DMS114 treated with DMSO at 0.1 percent for 48 hours (cell line): ENCODE data around the gene BCAN.

Source experiments
- DNase-seq: peaks from one replicate; lab custom pipeline; 2025; ENCODE audit not compliant: unreplicated experiment; lab: John Stamatoyannopoulos, UW

Gene BCAN

DNA sequence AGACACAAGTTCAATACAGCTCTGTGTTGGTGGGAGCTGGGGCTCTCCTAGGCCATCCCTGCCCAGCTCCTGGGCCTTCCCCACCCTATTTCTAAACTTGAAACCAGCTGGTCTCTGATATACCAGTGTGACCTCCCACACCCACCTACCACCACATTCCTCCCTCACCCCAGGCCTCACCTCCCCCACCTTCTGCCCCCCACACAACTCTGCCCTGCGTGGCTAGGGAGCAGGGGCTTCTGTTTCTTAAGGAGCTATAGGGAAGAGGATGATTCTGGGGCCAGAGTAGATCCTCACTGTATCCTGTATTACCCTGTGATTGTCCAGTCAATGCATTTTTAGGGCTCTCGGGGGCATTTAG, 18.8 kb downstream of the BCAN start:
- DNase-seq, result no peak

GRCh38 chr1:156662005-156662799, 20.3 kb downstream of the BCAN start:
- no peak for DNase-seq

DNA sequence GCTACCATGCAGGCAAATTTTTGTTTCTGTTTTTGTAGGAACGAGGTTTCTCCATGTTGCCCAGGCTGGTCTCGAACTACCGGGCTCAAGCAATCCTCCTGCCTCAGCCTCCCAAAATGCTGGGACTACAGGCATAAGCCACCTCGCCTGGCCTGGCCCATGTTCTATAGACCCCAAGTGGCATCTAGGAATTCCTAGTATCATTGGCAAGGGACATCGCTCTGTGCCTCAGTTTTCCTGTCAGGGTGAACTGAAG, 20.8 kb downstream of the BCAN start:
- no peak for DNase-seq

GRCh38 chr1:156663178-156663577, 21.3 kb downstream of the BCAN start:
- DNase-seq, result no peak

DNA sequence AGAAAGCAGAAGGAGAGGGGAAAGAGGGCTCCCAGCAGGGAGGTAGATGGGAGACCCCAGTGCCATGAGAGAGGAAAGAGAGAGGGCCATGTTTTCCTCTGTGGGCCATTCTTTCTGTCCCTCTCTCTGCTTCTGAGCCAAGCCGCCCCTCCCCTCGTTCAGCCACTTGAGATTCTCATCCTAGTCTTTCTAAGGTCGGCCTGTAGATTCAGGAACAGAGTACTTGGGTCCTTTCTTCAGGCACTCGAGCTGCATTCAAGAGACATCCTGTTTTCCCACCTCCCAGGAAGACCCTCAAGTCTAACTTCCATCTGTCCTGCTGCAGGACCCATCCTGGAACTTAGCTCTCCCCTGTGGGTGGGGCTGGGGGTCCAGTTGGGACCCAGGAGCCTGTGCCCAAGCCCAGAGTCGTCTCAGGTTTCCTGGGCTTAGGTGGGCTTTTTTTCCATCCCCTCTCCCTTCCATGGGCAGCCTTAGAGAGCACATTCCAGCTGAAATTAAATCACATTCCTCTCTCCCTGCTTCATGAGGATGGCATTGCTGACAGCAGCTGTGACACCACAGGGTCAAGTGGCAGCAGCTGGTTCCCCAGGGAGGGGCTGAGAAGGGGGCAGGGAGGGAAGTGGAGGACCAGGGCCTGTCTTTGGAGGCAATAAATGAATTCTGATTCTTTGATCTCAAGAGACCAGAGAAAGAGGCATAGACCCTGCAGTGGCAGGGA, 22.3 kb downstream of the BCAN start:
- no peak for DNase-seq

DNA sequence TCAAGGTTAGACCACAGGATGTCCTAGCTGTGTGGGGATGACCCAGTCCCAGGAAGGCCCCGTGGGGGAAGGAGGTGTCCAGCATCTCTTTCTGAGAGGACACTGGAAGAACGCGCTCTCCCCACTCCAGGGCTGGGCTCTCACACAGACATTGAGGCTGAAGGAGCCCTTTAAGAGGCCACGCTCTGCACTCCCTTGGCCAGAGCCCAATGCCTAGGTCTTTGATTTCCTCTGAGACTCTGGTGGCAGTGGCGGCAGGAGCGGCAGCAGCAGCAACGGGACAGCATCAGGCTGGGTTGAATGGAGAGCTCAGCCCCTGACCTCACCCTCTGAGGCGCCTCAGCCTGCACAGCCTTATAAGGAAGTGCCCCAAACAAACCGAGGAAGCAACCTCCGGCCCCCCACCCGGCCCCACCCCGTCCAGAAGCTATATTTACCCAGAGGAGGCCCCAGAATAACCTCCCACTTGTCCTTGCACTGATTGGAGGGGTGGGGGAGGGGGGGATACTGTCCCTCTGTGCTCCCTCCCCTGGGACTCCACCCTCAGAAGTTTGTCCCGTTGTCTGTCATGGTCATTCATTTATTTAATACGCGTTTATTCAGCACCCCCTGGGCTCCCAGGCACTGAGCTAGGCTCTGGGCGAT, 23.0 kb downstream of the BCAN start:
- DNase-seq, result no peak

DNA sequence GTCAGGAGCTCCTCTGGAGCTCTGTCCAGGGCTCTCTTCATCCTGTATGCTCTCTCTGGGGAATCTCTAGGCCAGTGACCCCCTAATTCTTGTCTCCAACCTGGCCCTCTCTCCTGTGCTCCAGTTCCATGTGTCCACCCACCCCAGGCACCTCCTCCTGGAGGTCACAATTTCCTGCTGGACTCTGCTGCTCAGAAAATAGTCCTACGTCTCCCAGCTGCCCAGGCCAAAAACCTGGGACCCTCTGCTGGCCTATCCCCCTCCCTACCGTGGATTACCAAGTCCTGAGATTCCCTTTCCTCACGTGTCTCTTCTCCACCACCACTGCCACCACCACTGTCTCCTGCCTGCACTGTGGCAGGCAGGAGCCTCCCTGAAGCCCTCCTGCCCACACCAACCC, 23.6 kb downstream of the BCAN start:
- no peak for DNase-seq

DNA sequence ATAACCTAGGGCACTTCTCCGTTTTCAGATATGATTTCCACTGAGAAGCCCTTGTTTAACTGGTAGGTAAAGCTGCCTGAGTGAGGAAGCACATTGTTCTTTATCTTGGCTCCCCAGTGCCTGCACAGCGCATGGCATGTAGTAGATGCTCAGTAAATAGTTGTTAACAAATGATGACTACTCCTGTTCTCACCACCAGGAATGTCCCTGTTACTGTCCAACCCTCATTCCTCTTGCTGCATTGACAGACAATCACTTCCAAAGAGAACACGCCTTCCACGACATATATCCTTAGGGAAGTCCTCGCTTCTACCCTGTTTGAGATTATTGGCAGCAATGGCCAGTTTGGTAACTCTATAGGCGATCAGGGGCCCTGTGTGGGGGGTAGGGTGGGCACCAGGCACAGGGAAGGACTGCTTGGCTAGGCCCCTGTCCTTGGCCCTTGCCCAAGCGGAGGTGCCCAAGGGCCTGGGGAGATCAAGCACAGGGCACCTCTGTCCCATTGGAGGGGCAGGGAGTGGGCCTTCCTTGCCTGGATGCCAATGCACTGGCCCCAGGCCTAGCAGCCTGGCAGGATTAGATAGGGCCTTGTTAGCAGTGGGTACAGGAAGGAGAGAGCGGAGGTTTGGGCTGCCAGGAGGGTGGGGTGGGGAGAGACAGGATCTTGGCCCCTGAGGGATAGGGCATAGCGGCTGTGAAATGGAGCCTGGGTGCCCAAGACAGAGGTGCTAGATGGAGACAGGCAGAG, 25.1 kb downstream of the BCAN start:
- DNase-seq, result no peak

DNA sequence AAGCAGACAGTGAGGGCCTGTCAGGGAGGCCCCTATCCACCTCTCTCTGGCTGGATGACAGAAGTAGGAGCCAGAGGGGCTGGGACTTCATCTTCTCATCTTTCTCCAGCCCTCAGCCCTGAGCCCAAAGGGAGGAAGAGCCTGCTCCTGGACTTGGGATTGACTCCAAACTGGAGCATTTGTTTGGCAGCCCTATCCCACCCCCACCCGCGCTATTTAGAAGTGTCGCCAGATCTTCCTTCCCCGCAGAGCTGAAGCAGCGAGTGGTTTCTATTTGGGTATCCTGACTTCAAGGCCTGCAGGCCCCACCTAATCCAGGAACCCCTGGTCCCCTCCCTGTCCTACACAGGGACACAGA, 25.7 kb downstream of the BCAN start:
- DNase-seq, result no peak

- no peak for DNase-seq
Measured at GRCh38 chr1:156667968-156668709, 26.2 kb downstream of the BCAN start.

DNA sequence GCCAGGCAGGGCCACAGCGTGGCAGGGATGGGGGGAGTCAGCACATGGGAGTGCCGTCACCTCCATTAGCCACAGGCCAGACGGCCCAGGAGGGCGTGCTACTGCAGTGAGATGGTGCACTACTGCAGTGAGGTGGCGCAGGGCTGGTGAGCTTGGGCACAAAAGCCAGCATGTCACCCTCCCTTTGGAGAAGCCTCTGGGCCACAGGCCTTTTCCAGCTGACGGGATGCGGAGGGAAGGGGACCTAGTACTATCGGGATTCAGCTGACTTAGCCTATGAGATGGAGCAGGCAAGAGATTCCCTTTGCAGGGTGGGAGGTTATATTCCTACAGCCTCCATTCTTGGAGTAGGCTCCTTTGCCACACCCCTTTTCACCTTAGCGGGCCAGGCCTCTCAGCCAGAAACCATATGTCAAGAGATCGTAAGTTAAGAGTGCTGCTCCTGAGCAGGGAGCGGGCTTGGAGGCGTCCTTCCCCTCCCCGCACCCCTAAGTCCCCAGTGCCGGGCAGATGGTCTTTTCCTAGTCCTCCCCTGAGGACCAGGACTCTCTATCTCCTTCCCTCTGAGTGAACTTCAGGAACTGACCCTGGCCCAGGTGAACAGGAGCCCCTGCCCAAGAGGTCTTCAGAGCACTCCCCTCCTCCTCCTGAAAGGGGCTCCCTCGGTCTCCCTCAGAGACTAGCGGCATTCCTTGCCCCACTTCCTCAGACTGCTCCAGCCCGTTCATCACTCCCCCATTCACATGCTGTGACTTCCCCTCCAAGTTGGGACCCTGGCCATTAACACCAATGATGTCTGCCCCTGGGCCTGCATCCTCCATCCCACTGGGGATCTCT, 27.1 kb downstream of the BCAN start:
- no peak for DNase-seq

GRCh38 chr1:156669794-156670193, 27.9 kb downstream of the BCAN start:
- DNase-seq, result no peak

- no peak for DNase-seq
Measured at GRCh38 chr1:156670359-156670758, 28.4 kb downstream of the BCAN start.

GRCh38 chr1:156670791-156671190, 28.9 kb downstream of the BCAN start:
- DNase-seq, result no peak

DNA sequence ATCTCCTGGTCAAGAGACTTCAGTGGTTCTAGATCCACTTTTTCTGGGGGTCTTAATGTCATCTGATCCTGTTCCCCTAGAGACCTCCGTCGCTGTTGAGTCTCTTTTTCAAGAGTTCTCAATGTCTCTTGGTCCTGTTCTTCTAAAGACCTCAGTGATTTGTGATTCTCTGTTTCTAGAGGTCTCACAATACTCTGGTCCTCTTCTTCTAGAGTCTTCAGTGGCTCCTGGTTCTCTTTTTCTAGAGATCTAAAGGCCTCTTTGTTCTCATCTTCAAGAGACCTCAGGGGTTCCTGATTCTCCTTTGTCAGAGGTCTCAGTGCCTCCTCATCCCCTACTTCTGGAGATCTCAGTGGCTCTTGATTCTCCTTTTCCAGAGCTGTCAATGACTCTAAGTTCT, 29.9 kb downstream of the BCAN start:
- no peak for DNase-seq

DNA sequence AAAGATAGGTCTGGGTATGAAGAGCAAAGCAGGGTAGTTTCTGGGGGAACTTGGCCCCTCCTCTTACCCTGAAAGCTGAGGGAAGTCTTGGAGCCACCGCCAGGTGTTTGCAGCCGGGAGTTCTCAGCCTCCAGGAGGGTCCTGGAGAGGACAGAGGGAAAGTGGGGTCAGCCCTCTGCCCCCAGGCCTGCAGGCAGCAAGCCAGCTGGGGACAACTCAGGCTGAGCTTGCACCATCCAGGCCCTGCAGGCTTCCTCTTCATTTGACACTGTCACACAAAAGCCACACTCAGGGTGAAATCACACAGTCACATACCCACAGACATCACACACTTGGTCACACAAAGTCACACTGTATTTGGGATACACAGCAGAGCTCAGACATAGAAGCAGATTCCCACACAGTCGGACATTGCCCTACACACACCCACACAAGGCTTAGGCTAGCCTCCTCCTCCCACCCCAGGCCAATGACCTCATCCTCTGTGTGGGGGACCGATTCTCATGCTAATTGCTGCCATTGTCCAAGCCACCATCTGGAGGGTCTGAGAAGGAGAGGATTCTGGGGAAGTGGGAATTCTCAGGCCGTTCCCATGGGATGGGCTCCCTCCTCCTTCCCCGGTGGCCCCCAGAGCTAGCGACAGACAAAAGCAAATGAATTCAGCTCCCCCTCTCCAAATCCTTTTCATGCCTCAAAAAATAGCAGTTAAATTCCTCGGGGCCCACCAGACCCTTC, 31.6 kb downstream of the BCAN start:
- no peak for DNase-seq

- DNase-seq, result no peak
Measured at GRCh38 chr1:156675210-156676113, 33.5 kb downstream of the BCAN start.

- no peak for DNase-seq
Measured at GRCh38 chr1:156676114-156676819, 34.4 kb downstream of the BCAN start.
